CD14-positive monocyte (primary cell): ENCODE measurements around the gene PRKAR1B. TPM values are rescaled to one million over a fixed set of nuclear protein-coding genes. Genes with fewer than 3 reads are reported as not detected.
A peak's percentile ranks its signal among the peaks of the same experiment; 100 is the strongest.

Experiments used
- DNase-seq, 3 donors: peaks; one replicate each; pipeline ENCODE4 v3.0.0-alpha.2; 2011 to 2022
- H2AFZ ChIP-seq: 2 replicates; pipeline ENCODE4 v1.6.0; 2012; ENCODE audit warnings: mild to moderate bottlenecking, low read depth, low read length, inconsistent platforms; ENCODE audit not compliant: insufficient read depth, poor library complexity, severe bottlenecking
- H3K27ac ChIP-seq, 2 donors: 1 replicate in 1 of 2; 2 replicates in 1 of 2; pipeline ENCODE4 v1.5.1; 2012 to 2013; ENCODE audit warnings: low read length in 2 of 2, control low read depth in 1 of 2, inconsistent platforms in 1 of 2, low read depth in 1 of 2, mild to moderate bottlenecking in 1 of 2
- H3K27me3 ChIP-seq, 2 donors: one replicate each; pipeline versions ENCODE4 v1.6.0 to v1.6.1; 2011 to 2013; ENCODE audit warnings: low read length in 2 of 2; ENCODE audit not compliant: control insufficient read depth in 2 of 2, insufficient read depth in 2 of 2
- H3K36me3 ChIP-seq, 2 donors: replicated peaks in 1 of 2; 1 replicate in 1 of 2; 2 replicates in 1 of 2; pipeline versions ENCODE4 v1.5.1 to v1.6.1; 2012 to 2013; ENCODE audit warnings: low read length in 2 of 2, control low read depth in 1 of 2, inconsistent platforms in 1 of 2, mild to moderate bottlenecking in 1 of 2; ENCODE audit not compliant: insufficient read depth in 2 of 2, control insufficient read depth in 1 of 2
- H3K4me1 ChIP-seq, 2 donors: 1 replicate in 1 of 2; 2 replicates in 1 of 2; pipeline versions ENCODE4 v1.5.1 to v1.6.1; 2012 to 2013; ENCODE audit warnings: low read length in 2 of 2, control low read depth in 1 of 2, inconsistent platforms in 1 of 2, mild to moderate bottlenecking in 1 of 2, moderate library complexity in 1 of 2; ENCODE audit not compliant: insufficient read depth in 2 of 2, control insufficient read depth in 1 of 2
- H3K4me2 ChIP-seq: replicated peaks from 2 replicates; pipeline ENCODE3; 2012; ENCODE audit warnings: low read length, moderate library complexity, mild to moderate bottlenecking; ENCODE audit not compliant: poor library complexity, severe bottlenecking; ENCODE audit errors: extremely low read depth
- H3K4me3 ChIP-seq, 3 experiments: fragments of 200-600 bp in 1 of 3; sonication (generic) in 1 of 3; replicated peaks in 1 of 3; 1 replicate in 2 of 3; 2 replicates in 1 of 3; pipeline ENCODE4 v1.5.1; 2011 to 2013; ENCODE audit warnings: low read length in 3 of 3, mild to moderate bottlenecking in 3 of 3, control low read depth in 2 of 3, low read depth in 2 of 3, inconsistent platforms in 1 of 3, moderate library complexity in 1 of 3
- H3K79me2 ChIP-seq: 2 replicates; pipeline ENCODE4 v1.6.0; 2012; ENCODE audit warnings: mild to moderate bottlenecking, control low read depth, inconsistent platforms, low read length, moderate library complexity; ENCODE audit not compliant: insufficient read depth
- H3K9ac ChIP-seq: 2 replicates; pipeline ENCODE4 v1.6.0; 2017; ENCODE audit warnings: low read length, mild to moderate bottlenecking; ENCODE audit not compliant: insufficient read depth, poor library complexity, severe bottlenecking
- H3K9me3 ChIP-seq, 2 donors: replicated peaks in 1 of 2; 1 replicate in 1 of 2; 2 replicates in 1 of 2; pipeline versions ENCODE4 v1.5.1 to v1.6.1; 2012 to 2013; ENCODE audit warnings: low read length in 2 of 2, control low read depth in 1 of 2; ENCODE audit not compliant: control insufficient read depth in 1 of 2, insufficient read depth in 1 of 2
- H4K20me1 ChIP-seq: 2 replicates; pipeline ENCODE4 v1.6.0; 2012; ENCODE audit warnings: mild to moderate bottlenecking, low read length, control low read depth, moderate library complexity; ENCODE audit not compliant: insufficient read depth
- H3K27ac Mint-ChIP-seq, 7 donors: one replicate each; pipeline ENCODE4 v1.8.0; 2020; ENCODE audit warnings: mild to moderate bottlenecking in 7 of 7, mixed read lengths in 7 of 7, moderate library complexity in 6 of 7, inconsistent platforms in 2 of 7
- H3K27me3 Mint-ChIP-seq, 3 donors: one replicate each; pipeline ENCODE4 v1.8.0; 2021 to 2022; ENCODE audit warnings: low read depth in 3 of 3, mild to moderate bottlenecking in 3 of 3, mixed read lengths in 3 of 3, moderate library complexity in 3 of 3, inconsistent platforms in 1 of 3
- H3K36me3 Mint-ChIP-seq, 2 donors: one replicate each; pipeline ENCODE4 v1.8.0; 2020; ENCODE audit warnings: mixed read lengths in 2 of 2, inconsistent platforms in 1 of 2, mild to moderate bottlenecking in 1 of 2
- H3K4me1 Mint-ChIP-seq: one replicate; pipeline ENCODE4 v1.8.0; 2020; ENCODE audit warnings: mild to moderate bottlenecking, mixed read lengths
- H3K4me3 Mint-ChIP-seq, 2 donors: one replicate each; pipeline ENCODE4 v1.8.0; 2020; ENCODE audit warnings: mild to moderate bottlenecking in 2 of 2, mixed read lengths in 2 of 2, moderate library complexity in 1 of 2
- H3K9me3 Mint-ChIP-seq, 7 donors: one replicate each; pipeline ENCODE4 v1.8.0; 2020 to 2022; ENCODE audit warnings: mixed read lengths in 7 of 7, mild to moderate bottlenecking in 6 of 7, moderate library complexity in 6 of 7, inconsistent platforms in 2 of 7
- WGBS: methylation state at CpG from one replicate; pipeline ENCODE4 v1.1.5; 2013; ENCODE audit warnings: missing lambda C conversion rate; ENCODE audit not compliant: insufficient coverage; 5-methylcytosine and 5-hydroxymethylcytosine counted together
- intact Hi-C, 2 donors: fragments of 100-400 bp; cut with micrococcal nuclease; formaldehyde crosslinking; loops; one replicate each; pipeline versions ENCODE4 v1.15.0 to v1.15.1; 2023
- polyA plus RNA-seq, 3 donors: library from polyadenylated mRNA; depleted of rRNA in 1 of 3; unstranded in 2 of 3; stranded (reverse) in 1 of 3; fragments of 300-500 nt in 2 of 3; fragments of >200 nt in 1 of 3; fragmentation: Illumina TruSeq in 2 of 3; gene quantifications; 1 replicate in 2 of 3; 2 replicates in 1 of 3; pipeline ENCODE4 v1.2.3, GENCODE V29; 2012 to 2021
- TF ChIP-seq, protein P1 (sequence below): fragments of 200-600 bp; IDR thresholded peaks from one replicate; pipeline ENCODE4 v1.8.0; 2022; ENCODE audit warnings: antibody characterized with exemption, mild to moderate bottlenecking

Gene PRKAR1B
- polyA plus RNA-seq, 3 donors, result 0.94 to 2.1 (median 1.1) TPM

DNA sequence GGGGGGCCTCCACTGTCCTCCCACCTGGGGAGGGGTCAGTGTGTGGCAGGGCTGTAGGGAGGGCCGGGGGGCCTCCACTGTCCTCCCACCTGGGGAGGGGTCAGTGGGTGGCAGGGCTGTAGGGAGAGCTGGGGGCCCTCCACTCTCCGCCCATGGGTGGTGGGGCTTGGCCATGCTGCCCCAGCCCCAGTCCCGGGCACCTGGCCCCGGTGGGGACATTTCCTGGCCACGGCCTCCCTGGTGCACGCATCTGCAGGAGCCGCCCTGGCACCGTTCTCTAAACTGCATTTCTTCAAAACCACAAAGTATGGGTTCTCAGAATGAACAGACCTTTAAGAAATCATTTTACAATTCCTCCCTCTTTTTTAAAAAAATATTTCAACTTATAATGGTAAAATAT is 118.1 kb downstream of the PRKAR1B start:
- Histone ChIP-seq H3K4me2 (no peak overlapping the region), H3K4me1 (peaks cover 23 to 36% of the 10 kb centered on the region in 2 donors), H3K4me3 (no peak overlapping the region), H3K27me3 (no peaks in the 10 kb centered on the region), H3K36me3 (no peaks in the 10 kb centered on the region), H3K27ac (no peak overlapping the region), H3K9ac (no peak overlapping the region), H2AFZ (no peak overlapping the region), H3K79me2 (no peaks in the 10 kb centered on the region), H3K9me3 (peaks cover 0 to 14% of the 10 kb centered on the region in 2 donors), H4K20me1 (no peaks in the 10 kb centered on the region)
- Mint-ChIP-seq H3K27ac (no peak overlapping the region), H3K36me3 (no peaks in the 10 kb centered on the region), H3K27me3 (peaks cover 1 to 9% (median 1%) of the 10 kb centered on the region in 3 donors), H3K4me3 (no peak overlapping the region), H3K4me1 (peaks cover 32% of the 10 kb centered on the region), H3K9me3 (peaks cover 0 to 16% (median 7%) of the 10 kb centered on the region in 7 donors)
- WGBS, result 18% methylated on average over 8 of the region's 8 CpGs
- DNase-seq, result no peak
- TF ChIP-seq, protein P1, sequence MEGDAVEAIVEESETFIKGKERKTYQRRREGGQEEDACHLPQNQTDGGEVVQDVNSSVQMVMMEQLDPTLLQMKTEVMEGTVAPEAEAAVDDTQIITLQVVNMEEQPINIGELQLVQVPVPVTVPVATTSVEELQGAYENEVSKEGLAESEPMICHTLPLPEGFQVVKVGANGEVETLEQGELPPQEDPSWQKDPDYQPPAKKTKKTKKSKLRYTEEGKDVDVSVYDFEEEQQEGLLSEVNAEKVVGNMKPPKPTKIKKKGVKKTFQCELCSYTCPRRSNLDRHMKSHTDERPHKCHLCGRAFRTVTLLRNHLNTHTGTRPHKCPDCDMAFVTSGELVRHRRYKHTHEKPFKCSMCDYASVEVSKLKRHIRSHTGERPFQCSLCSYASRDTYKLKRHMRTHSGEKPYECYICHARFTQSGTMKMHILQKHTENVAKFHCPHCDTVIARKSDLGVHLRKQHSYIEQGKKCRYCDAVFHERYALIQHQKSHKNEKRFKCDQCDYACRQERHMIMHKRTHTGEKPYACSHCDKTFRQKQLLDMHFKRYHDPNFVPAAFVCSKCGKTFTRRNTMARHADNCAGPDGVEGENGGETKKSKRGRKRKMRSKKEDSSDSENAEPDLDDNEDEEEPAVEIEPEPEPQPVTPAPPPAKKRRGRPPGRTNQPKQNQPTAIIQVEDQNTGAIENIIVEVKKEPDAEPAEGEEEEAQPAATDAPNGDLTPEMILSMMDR, result no peak
- intact Hi-C loops, result loop anchor here (10.0 kb wide), 2 partner anchors 116 to 266 kb away; partner anchors contain the start of genes DNAAF5 (in 1 of the 2), GET4 (in 1 of the 2) and PRKAR1B (in 1 of the 2)

DNA sequence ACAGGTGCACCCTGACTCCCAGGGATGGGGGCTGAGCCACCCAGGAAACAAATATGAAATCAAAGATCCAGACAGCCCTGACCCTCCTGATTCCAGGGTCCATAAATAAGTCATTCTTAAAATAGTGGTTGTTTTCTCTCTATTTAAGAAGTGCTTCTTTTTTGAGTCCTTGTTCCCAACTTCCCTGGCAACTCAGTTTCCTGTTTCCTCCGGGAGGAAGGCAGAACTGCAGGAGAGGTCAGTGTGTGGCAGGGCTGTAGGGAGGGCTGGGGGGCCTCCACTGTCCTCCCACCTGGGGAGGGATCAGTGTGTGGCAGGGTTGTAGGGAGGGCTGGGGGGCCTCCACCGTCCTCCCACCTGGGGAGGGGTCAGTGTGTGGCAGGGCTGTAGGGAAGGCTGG is 118.7 kb downstream of the PRKAR1B start:
- Histone ChIP-seq H3K27me3 (no peaks in the 10 kb centered on the region), H2AFZ (no peak overlapping the region), H3K9me3 (peaks cover 0 to 14% of the 10 kb centered on the region in 2 donors), H3K79me2 (no peaks in the 10 kb centered on the region), H3K4me2 (no peak overlapping the region), H3K9ac (no peak overlapping the region), H3K4me3 (no peak overlapping the region), H3K4me1 (peaks cover 29 to 42% of the 10 kb centered on the region in 2 donors), H3K27ac (no peak overlapping the region), H3K36me3 (no peaks in the 10 kb centered on the region), H4K20me1 (no peaks in the 10 kb centered on the region)
- TF ChIP-seq, protein P1, result no peak
- Mint-ChIP-seq H3K27me3 (peaks cover 1 to 9% (median 1%) of the 10 kb centered on the region in 3 donors), H3K9me3 (peaks cover 0 to 16% (median 7%) of the 10 kb centered on the region in 7 donors), H3K4me3 (no peak overlapping the region), H3K4me1 (peaks cover 37% of the 10 kb centered on the region), H3K36me3 (peaks cover 0 to under 1% of the 10 kb centered on the region in 2 donors), H3K27ac (peak overlapping the region in 1 of 7 donors; percentile 73)
- WGBS, result no CpG with 5 or more reads among the region's 2 CpGs
- no peak for DNase-seq
- intact Hi-C loops, result loop anchor here (10.0 kb wide), 2 partner anchors 116 to 266 kb away; partner anchors contain the start of genes DNAAF5 (in 1 of the 2), GET4 (in 1 of the 2) and PRKAR1B (in 1 of the 2)
